WTC11 (cell line): Measurements from ENCODE around the gene RTP5. TPM values are rescaled to one million over a fixed set of nuclear protein-coding genes. Genes with fewer than 3 reads are reported as not detected.
A peak's percentile ranks its signal among the peaks of the same experiment; 100 is the strongest.

Source experiments
- ATAC-seq: fragments of 200-7000 bp; cut with Tn5 transposase; 2 replicates; pipeline ENCODE4 v1.10.0; 2021; ENCODE audit warnings: mild to moderate bottlenecking, moderate library complexity
- CTCF ChIA-PET: fragments of 300-600 bp; sonication (Branson Sonifier 250); formaldehyde crosslinking; loops from one replicate; lab custom pipeline; 2021; ENCODE audit warnings: antibody characterized with exemption; lab: Charles Lee
- POLR2A ChIA-PET: fragments of 350-600 bp; sonication (Branson Sonifier 250); formaldehyde crosslinking; loops from one replicate; lab custom pipeline; 2021; ENCODE audit warnings: antibody characterized with exemption; lab: Charles Lee
- DNase-seq: peaks from one replicate; pipeline ENCODE4 v3.0.0; 2021; ENCODE audit warnings: low spot score
- H3K27ac Mint-ChIP-seq: 2 replicates; pipeline ENCODE4 v1.8.0; 2021; ENCODE audit warnings: mixed read lengths
- H3K27me3 Mint-ChIP-seq: 2 replicates; pipeline ENCODE4 v1.8.0; 2021; ENCODE audit warnings: low read depth, mild to moderate bottlenecking, moderate library complexity, mixed read lengths
- H3K36me3 Mint-ChIP-seq: 2 replicates; pipeline ENCODE4 v1.8.0; 2021; ENCODE audit warnings: mixed read lengths
- H3K4me1 Mint-ChIP-seq: 2 replicates; pipeline ENCODE4 v1.8.0; 2022; ENCODE audit warnings: mixed read lengths
- H3K4me3 Mint-ChIP-seq: 2 replicates; pipeline ENCODE4 v1.8.0; 2021; ENCODE audit warnings: mild to moderate bottlenecking, moderate library complexity, mixed read lengths
- H3K9me3 Mint-ChIP-seq: 2 replicates; pipeline ENCODE4 v1.8.0; 2021; ENCODE audit warnings: mixed read lengths
- ATF1 ChIP-seq: sonication (generic); formaldehyde crosslinking; IDR thresholded peaks from 2 replicates; pipeline ENCODE4 v1.8.1; 2023; ENCODE audit warnings: mild to moderate bottlenecking, moderate library complexity, missing genetic modification reagents
- CDX4 ChIP-seq: fragments of 250-450 bp; sonication (Bioruptor Pico); IDR thresholded peaks from 2 replicates; pipeline ENCODE4 v1.9.0; 2021; ENCODE audit warnings: moderate library complexity, mild to moderate bottlenecking, inconsistent platforms, borderline replicate concordance
- CREM ChIP-seq: sonication (generic); formaldehyde crosslinking; IDR thresholded peaks from 2 replicates; pipeline ENCODE4 v1.8.1; 2022; ENCODE audit warnings: mild to moderate bottlenecking, missing genetic modification reagents, moderate library complexity
- CTCF ChIP-seq: fragments of 200-600 bp; IDR thresholded peaks from 2 replicates; pipeline ENCODE4 v1.8.0; 2022; ENCODE audit warnings: antibody characterized with exemption
- E2F4 ChIP-seq: sonication (generic); formaldehyde crosslinking; IDR thresholded peaks from 2 replicates; pipeline ENCODE4 v1.8.1; 2022; ENCODE audit warnings: low read depth, mild to moderate bottlenecking, moderate library complexity, missing genetic modification reagents, borderline replicate concordance
- ESRRA ChIP-seq: sonication (generic); formaldehyde crosslinking; IDR thresholded peaks from 2 replicates; pipeline ENCODE4 v1.8.1; 2022; ENCODE audit warnings: mild to moderate bottlenecking, missing genetic modification reagents, borderline replicate concordance
- ETV6 ChIP-seq: sonication (generic); formaldehyde crosslinking; IDR thresholded peaks from 2 replicates; pipeline ENCODE4 v1.8.1; 2022; ENCODE audit warnings: mild to moderate bottlenecking, missing genetic modification reagents
- IRF2 ChIP-seq: sonication (generic); formaldehyde crosslinking; IDR thresholded peaks from 2 replicates; pipeline ENCODE4 v1.8.0; 2022; ENCODE audit warnings: low read depth, missing genetic modification reagents, borderline replicate concordance
- KAT7 ChIP-seq: sonication (generic); formaldehyde crosslinking; IDR thresholded peaks from 2 replicates; pipeline ENCODE4 v1.8.1; 2023; ENCODE audit warnings: missing genetic modification reagents, mild to moderate bottlenecking, borderline replicate concordance
- MLX ChIP-seq: sonication (generic); formaldehyde crosslinking; IDR thresholded peaks from 2 replicates; pipeline ENCODE4 v1.8.1; 2023; ENCODE audit warnings: mild to moderate bottlenecking, missing genetic modification reagents, moderate library complexity
- PREB ChIP-seq: sonication (generic); formaldehyde crosslinking; IDR thresholded peaks from 2 replicates; pipeline ENCODE4 v1.8.1; 2022; ENCODE audit warnings: mild to moderate bottlenecking, missing genetic modification reagents, moderate library complexity, borderline replicate concordance
- USF1 ChIP-seq: sonication (generic); formaldehyde crosslinking; IDR thresholded peaks from 2 replicates; pipeline ENCODE4 v1.8.0; 2022; ENCODE audit warnings: mild to moderate bottlenecking, missing genetic modification reagents
- ZBTB21 ChIP-seq: sonication (generic); formaldehyde crosslinking; IDR thresholded peaks from 2 replicates; pipeline ENCODE4 v1.8.1; 2023; ENCODE audit warnings: mild to moderate bottlenecking, missing genetic modification reagents, borderline replicate concordance
- ZNF219 ChIP-seq: sonication (generic); formaldehyde crosslinking; IDR thresholded peaks from 2 replicates; pipeline ENCODE4 v1.8.0; 2023; ENCODE audit warnings: missing genetic modification reagents, mild to moderate bottlenecking, borderline replicate concordance
- ZNF263 ChIP-seq: sonication (generic); formaldehyde crosslinking; IDR thresholded peaks from 2 replicates; pipeline ENCODE4 v1.8.1; 2022; ENCODE audit warnings: low read depth, mild to moderate bottlenecking, moderate library complexity, missing genetic modification reagents
- ZNF281 ChIP-seq: sonication (generic); formaldehyde crosslinking; IDR thresholded peaks from 2 replicates; pipeline ENCODE4 v1.8.0; 2023; ENCODE audit warnings: mild to moderate bottlenecking, missing genetic modification reagents
- ZNF425 ChIP-seq: fragments of 250-450 bp; sonication (Bioruptor Pico); conservative IDR thresholded peaks from 2 replicates; pipeline ENCODE4 v1.9.0; 2021; ENCODE audit warnings: mild to moderate bottlenecking
- total RNA-seq: library from RNA; stranded (reverse); gene quantifications from 3 replicates; pipeline ENCODE4 v1.2.3, GENCODE V29; 2021

Gene RTP5
- total RNA-seq, 1 experiment from 2014 or later: not detected

- Mint-ChIP-seq H3K36me3 (peaks cover 6% of the 10 kb centered on the region), H3K27ac (no peak overlapping the region)
- ATAC-seq: peak; percentile 17; the same call in 1 of the 2 replicates
- DNase-seq: peak; percentile 81
- TF ChIP-seq CTCF: peak; percentile 57
- no peak for TF ChIP-seq KAT7 (CRISPR knock-in tag)
- no peak for TF ChIP-seq ZBTB21 (CRISPR knock-in tag)
- TF ChIP-seq E2F4 (CRISPR knock-in tag): no peak
- TF ChIP-seq, all 79 proteins: peak for 1
- H3K9me3 Mint-ChIP-seq: peaks cover 6% of the 10 kb centered on the region
- peaks cover 21% of the 10 kb centered on the region for H3K4me1 Mint-ChIP-seq
- POLR2A ChIA-PET: interaction anchor here (1.6 kb wide), 1 partner anchor 192 kb away, joined by 3 read pairs; the partner anchor contains the start of gene DTYMK
- H3K4me3 Mint-ChIP-seq: peak overlapping the region; percentile 25
- CTCF ChIA-PET: interaction anchor here (0.6 to 3.4 kb wide), 18 partner anchors 9 to 698 kb away, joined by 3 to 17 read pairs (median 4); partner anchors contain the start of genes D2HGDH, DTYMK, FARP2 and ING5
- peaks cover 6% of the 10 kb centered on the region for H3K27me3 Mint-ChIP-seq
Measured at GRCh38 chr2:241877989-241878970, 8.8 kb downstream of the RTP5 start.

- peaks cover 6% of the 10 kb centered on the region for H3K27me3 Mint-ChIP-seq
- no peak overlapping the region for H3K27ac Mint-ChIP-seq
- peaks cover 6% of the 10 kb centered on the region for H3K36me3 Mint-ChIP-seq
- H3K4me1 Mint-ChIP-seq: peaks cover 22% of the 10 kb centered on the region
- DNase-seq: no peak
- TF ChIP-seq CDX4 (CRISPR knock-in tag) (no peak), ZNF425 (CRISPR knock-in tag) (no peak), ETV6 (CRISPR knock-in tag) (no peak), USF1 (CRISPR knock-in tag) (no peak), CREM (CRISPR knock-in tag) (no peak), PREB (CRISPR knock-in tag) (no peak), ZNF219 (CRISPR knock-in tag) (no peak), IRF2 (CRISPR knock-in tag) (no peak), ESRRA (CRISPR knock-in tag) (no peak), MLX (CRISPR knock-in tag) (no peak), ZNF281 (CRISPR knock-in tag) (no peak), ZNF263 (CRISPR knock-in tag) (no peak), ATF1 (CRISPR knock-in tag) (no peak)
- ChIA-PET POLR2A (interaction anchor here (1.6 kb wide), 1 partner anchor 193 kb away, joined by 3 read pairs; the partner anchor contains the start of gene DTYMK), CTCF (interaction anchor here (0.7 to 2.2 kb wide), 7 partner anchors 8 to 203 kb away, joined by 3 to 12 read pairs (median 5); partner anchors contain the start of genes DTYMK and ING5)
- peaks cover 6% of the 10 kb centered on the region for H3K9me3 Mint-ChIP-seq
- no peak for ATAC-seq
- H3K4me3 Mint-ChIP-seq: no peak overlapping the region
Measured at GRCh38 chr2:241879326-241879725, 9.8 kb downstream of the RTP5 start.
